ENCODE measurements around the gene SRPRB.

DNA sequence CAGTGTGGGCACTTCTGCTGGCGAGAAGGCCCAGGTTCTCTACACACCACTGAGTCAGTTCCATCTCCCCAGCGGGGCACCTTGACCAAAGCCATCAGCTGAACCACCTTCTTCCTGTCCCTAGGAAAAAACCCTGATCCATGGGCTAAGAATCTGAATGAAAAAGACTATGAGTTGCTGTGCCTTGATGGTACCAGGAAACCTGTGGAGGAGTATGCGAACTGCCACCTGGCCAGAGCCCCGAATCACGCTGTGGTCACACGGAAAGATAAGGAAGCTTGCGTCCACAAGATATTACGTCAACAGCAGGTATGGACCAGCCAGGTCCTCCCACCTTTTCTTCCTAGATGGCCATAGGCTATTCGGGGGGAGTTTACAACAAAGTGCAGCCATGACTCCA lies 30.3 kb upstream of the SRPRB start:
- TF ChIP-seq POLR2A (IDR thresholded peaks at IDR 0.05; ENCODE audit: low read length) (no peak), GATA1 (IDR thresholded peaks at IDR 0.05; ENCODE audit: low read depth, low read length) (no peak)
